SH-SY5Y (cell line): ENCODE measurements around the gene CACNA1B.

Experiments
- GATA2 ChIP-seq: IDR thresholded peaks from 2 replicates; pipeline ENCODE4 v1.6.1; 2011; ENCODE audit warnings: mild to moderate bottlenecking, low read depth, low read length
- GATA3 ChIP-seq: IDR thresholded peaks from 2 replicates; pipeline ENCODE4 v1.6.1; 2011; ENCODE audit warnings: low read depth, mild to moderate bottlenecking, low read length, moderate library complexity

GRCh38 chr9:138119202-138120027 lies 241.8 kb downstream of the CACNA1B start:
- no peak for TF ChIP-seq GATA3
- no peak for TF ChIP-seq GATA2
